ENCODE measurements around the gene DIP2C.
"Not testable (repeated sequence)": the region's sequence is repeated elsewhere in the genome, so short reads cannot be mapped to it uniquely, and the experiment has no call there.

Gene DIP2C

GRCh38 chr10:639751-640672 is 49.5 kb downstream of the DIP2C start:
- DNase-seq (ENCODE audit: low spot score): no peak

GRCh38 chr10:639001-639750 is 50.3 kb downstream of the DIP2C start:
- DNase-seq (ENCODE audit: low spot score): no peak

DNA sequence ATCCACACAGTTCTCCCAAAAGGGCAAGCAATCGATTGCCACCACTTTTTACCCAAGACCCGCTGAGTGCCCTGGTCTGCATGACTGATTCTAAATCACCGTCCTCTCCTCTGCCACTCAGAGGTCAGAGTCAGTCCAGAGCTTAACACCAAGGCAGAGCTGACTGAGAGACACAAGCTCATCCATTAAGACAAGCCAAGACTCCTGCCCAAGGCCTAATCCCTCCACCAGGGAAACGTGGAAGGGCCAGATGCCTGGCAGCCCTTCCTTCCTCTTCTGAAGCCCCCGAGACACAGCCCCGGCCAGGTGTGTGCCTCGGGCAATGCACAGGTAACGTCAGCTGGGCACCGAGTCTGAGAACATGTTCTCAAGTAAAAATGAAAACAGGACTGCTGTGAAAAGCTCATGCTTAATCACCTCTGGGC is 51.7 kb downstream of the DIP2C start:
- no peak for DNase-seq (ENCODE audit: low spot score)

DNA sequence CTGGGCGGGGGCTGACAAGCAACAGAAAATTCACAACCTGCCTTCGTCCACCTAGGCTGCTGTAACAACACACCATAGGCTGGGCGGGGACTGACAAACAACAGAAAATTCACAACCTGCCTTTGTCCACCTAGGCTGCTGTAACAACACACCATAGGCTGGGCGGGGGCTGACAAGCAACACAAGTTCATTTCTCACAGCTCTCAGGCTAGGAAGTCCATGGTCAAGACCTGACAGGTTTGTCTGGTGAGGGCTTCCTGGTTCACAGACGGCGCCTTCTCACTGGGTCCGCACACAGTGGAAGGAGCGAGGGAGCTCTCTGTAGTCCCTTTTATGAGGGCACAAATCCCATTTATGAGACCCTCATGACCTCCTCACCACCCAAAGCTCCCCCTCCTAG is 52.2 kb downstream of the DIP2C start:
- no peak for DNase-seq (ENCODE audit: low spot score)

DNA sequence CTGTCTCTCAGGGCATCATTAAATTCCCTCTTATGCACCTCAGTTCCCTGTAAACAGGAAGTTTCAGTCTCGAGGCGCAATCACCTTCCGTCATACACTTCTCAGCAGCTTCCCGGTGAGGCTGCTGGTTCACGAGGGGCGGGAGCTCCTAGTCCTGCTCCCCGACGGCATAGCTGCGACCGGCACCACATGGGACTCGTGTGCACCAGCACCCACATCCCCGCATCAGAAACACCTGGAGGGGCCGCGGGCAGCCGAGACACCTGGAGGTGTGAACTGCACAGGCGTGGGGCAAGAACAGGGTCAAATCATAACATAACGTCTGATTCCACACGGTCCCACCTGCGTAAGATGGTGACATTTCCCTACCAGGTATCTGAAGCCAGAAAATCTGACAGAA is 52.7 kb downstream of the DIP2C start:
- no peak for DNase-seq (ENCODE audit: low spot score)

- no peak for DNase-seq (ENCODE audit: low spot score)
These were observed 53.3 kb downstream of the DIP2C start for GRCh38 chr10:636016-636730.

- DNase-seq (ENCODE audit: low spot score): no peak
These were observed 54.2 kb downstream of the DIP2C start for GRCh38 chr10:635088-635861.

DNA sequence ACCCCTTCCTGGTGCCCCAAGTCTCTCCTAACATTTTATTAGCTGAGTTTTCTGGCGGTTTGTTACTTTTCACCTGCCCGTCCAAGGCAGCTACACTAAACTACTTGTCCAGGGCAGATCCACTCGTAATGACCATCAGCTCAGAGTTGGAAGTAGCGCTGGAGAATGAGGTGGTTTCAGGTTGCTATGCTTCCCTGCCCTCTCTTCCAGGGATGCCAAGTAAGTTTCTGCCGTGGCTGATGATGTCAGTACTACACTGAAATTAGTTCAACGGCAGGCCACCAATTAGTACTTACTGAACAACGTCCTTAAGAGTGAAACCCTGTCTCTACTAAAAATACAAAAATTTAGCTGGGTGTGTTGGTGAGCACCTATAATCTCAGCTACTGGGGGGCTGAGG is 55.2 kb downstream of the DIP2C start:
- DNase-seq (ENCODE audit: low spot score): no peak

GRCh38 chr10:633279-634245 is 55.9 kb downstream of the DIP2C start:
- no peak for DNase-seq (ENCODE audit: low spot score)

- not testable (repeated sequence) for DNase-seq (ENCODE audit: low spot score)
These were observed 56.7 kb downstream of the DIP2C start for GRCh38 chr10:632807-633177.

DNA sequence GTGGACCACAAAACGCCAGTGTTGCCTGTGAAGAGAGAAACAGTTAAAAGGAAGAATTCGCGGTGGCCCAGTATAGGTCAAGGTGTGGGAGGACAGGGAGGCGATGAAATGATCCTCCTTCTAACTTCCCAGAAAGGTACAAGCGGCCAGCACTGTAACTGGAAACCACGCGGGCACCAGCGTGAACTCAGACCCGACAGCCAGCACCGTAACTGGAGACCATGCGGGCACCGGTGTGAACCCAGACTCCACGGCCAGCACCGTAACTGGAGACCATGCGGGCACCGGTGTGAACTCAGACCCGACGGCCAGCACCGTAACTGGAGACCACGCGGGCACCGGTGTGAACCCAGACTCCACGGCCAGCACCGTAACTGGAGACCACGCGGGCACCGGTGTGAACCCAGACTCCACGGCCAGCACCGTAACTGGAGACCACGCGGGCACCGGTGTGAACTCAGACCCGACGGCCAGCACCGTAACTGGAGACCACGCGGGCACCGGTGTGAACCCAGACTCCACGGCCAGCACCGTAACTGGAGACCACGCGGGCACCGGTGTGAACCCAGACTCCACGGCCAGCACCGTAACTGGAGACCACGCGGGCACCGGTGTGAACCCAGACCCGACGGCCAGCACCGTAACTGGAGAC is 57.2 kb downstream of the DIP2C start:
- not testable (repeated sequence) for DNase-seq (ENCODE audit: low spot score)

- no peak for DNase-seq (ENCODE audit: low spot score)
These were observed 58.2 kb downstream of the DIP2C start for GRCh38 chr10:631266-631665.

- no peak for DNase-seq (ENCODE audit: low spot score)
These were observed 58.8 kb downstream of the DIP2C start for GRCh38 chr10:630581-631073.

GRCh38 chr10:629186-629998 is 60.1 kb downstream of the DIP2C start:
- DNase-seq (ENCODE audit: low spot score): no peak

- DNase-seq (ENCODE audit: low spot score): no peak
These were observed 61.0 kb downstream of the DIP2C start for GRCh38 chr10:628386-629045.

DNA sequence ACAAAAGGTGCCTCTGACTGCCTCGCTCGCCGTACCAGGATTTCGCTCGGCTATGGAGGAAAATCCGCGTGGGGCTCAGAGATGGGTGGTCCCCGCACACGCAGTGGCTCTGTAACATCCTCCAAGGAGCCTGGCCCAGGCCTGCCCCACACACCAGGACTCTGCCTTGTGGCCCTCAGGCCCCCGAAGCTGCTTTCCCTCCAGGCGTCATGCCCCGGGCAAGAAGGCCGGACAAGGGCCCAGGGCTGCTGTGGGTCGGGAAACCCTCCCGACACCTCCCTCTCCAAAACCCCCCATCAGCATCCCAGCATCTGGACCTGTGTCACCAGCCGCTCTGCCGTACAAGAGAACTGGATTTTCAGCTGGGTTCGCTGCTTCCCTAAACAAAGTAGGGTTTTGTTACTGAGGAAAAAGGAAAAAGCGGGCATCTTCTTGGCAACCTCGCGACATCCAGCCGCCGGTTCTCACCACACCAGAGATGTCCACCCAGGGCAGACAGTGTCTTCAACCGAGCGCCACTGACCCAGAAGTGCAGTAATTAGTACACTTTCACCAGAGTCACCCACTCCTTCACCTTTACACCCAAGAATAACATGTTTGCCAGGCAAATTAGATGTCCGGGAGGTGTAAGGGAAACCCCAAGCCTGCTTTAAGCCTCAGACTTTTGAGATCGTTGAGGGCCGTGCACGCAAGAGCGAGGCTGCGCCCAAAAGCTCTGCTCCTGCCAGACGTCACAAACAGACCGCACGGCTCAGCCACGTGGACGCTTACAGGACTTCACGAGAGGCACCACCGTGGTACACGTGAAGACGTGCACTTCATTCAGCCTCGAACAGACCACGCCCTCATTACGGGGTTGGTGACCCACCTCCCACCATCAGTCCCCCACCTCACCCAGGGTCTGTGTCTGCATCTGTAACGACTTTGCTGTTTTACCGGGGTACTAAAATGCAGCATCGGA is 62.2 kb downstream of the DIP2C start:
- no peak for DNase-seq (ENCODE audit: low spot score)
